Breast epithelium (tissue), 4 donors: Measurements from ENCODE around the gene TOP1. TPM values are rescaled to one million over a fixed set of nuclear protein-coding genes. Genes with fewer than 3 reads are reported as not detected.

Experiments used
- DNase-seq, 2 donors: peaks; one replicate each; pipeline ENCODE4 v3.0.0-alpha.2; 2019; ENCODE audit warnings: low spot score in 2 of 2
- H3K27ac ChIP-seq, 2 donors: fragments of 200-600 bp; sonication (generic) in 1 of 2; one replicate each; pipeline ENCODE4 v1.5.1; 2016 to 2019; ENCODE audit warnings: mild to moderate bottlenecking in 1 of 2
- H3K27me3 ChIP-seq, 2 donors: fragments of 200-600 bp; sonication (generic) in 1 of 2; one replicate each; pipeline versions ENCODE4 v1.5.1 to v1.6.0; 2017 to 2019; ENCODE audit warnings: control low read depth in 1 of 2, mild to moderate bottlenecking in 1 of 2
- H3K36me3 ChIP-seq: fragments of 200-600 bp; one replicate; pipeline ENCODE4 v1.5.1; 2019
- H3K4me1 ChIP-seq, 2 donors: fragments of 200-600 bp; sonication (generic); one replicate each; pipeline ENCODE4 v1.5.1; 2016 to 2019; ENCODE audit warnings: control low read depth in 1 of 2
- H3K4me3 ChIP-seq, 3 donors: fragments of 200-600 bp; sonication (generic); 1 replicate in 2 of 3; 2 replicates in 1 of 3; pipeline ENCODE4 v1.5.1; 2016 to 2019; ENCODE audit warnings: mild to moderate bottlenecking in 3 of 3, moderate library complexity in 2 of 3
- H3K9me3 ChIP-seq, 2 donors: fragments of 200-600 bp; sonication (generic) in 1 of 2; one replicate each; pipeline ENCODE4 v1.5.1; 2016 to 2019; ENCODE audit warnings: control low read depth in 1 of 2
- POLR2A ChIP-seq: fragments of 450-650 bp; IDR thresholded peaks from one replicate; pipeline ENCODE4 v1.6.1; 2016; ENCODE audit warnings: antibody characterized with exemption, mild to moderate bottlenecking, moderate library complexity
- POLR2AphosphoS5 ChIP-seq, 3 donors: sonication (generic); formaldehyde crosslinking; IDR thresholded peaks; one replicate each; pipeline ENCODE4 v1.6.1; 2017; ENCODE audit warnings: antibody characterized with exemption in 3 of 3
- intact Hi-C: fragments of 100-400 bp; cut with DNase I; formaldehyde crosslinking; loops from one replicate; pipeline ENCODE4 v1.15.1; 2023; ENCODE audit warnings: low total_unique reads
- total RNA-seq, 3 donors: library from RNA; depleted of rRNA; stranded (reverse); fragments of >200 nt; gene quantifications; one replicate each; pipeline ENCODE4 v1.1.0, GENCODE V29; 2016
- TF ChIP-seq, protein P1 (sequence below), 3 donors: fragments of 450-650 bp; IDR thresholded peaks; one replicate each; pipeline ENCODE4 v1.5.1; 2016 to 2017; ENCODE audit warnings: antibody characterized with exemption in 3 of 3, mild to moderate bottlenecking in 3 of 3, moderate library complexity in 3 of 3

The TOP1 gene
- total RNA-seq, 3 donors from 2014 or later, result 24.0 to 41.6 (median 40.3) TPM

DNA sequence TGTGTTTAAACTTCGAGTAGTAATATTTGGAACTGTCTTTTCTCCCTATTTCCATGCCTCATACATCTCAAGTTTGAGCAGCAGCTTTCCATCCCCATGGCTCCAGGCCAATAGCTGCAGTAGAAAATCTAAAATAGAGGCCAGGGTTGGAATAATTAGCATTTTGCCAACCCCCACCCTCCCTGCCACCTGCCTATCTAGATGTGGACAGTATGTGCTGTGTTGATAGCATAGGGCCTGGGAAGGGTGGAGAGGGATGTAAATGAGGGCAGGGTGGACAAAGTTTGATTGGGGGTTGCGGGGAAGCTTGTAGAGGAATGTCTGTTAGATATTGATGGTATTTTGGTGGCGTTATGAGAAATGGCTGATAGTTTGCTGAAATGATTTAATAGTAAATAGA is 5.6 kb downstream of the TOP1 start:
- DNase-seq, result no peak
- TF ChIP-seq, protein P1, sequence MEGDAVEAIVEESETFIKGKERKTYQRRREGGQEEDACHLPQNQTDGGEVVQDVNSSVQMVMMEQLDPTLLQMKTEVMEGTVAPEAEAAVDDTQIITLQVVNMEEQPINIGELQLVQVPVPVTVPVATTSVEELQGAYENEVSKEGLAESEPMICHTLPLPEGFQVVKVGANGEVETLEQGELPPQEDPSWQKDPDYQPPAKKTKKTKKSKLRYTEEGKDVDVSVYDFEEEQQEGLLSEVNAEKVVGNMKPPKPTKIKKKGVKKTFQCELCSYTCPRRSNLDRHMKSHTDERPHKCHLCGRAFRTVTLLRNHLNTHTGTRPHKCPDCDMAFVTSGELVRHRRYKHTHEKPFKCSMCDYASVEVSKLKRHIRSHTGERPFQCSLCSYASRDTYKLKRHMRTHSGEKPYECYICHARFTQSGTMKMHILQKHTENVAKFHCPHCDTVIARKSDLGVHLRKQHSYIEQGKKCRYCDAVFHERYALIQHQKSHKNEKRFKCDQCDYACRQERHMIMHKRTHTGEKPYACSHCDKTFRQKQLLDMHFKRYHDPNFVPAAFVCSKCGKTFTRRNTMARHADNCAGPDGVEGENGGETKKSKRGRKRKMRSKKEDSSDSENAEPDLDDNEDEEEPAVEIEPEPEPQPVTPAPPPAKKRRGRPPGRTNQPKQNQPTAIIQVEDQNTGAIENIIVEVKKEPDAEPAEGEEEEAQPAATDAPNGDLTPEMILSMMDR (IDR thresholded peaks at IDR 0.05), result no peak
- Histone ChIP-seq H3K27me3 (no peaks in the 10 kb centered on the region), H3K27ac (no peak overlapping the region), H3K36me3 (no peaks in the 10 kb centered on the region), H3K4me3 (no peak overlapping the region), H3K4me1 (peaks cover 0 to 18% of the 10 kb centered on the region in 2 donors), H3K9me3 (no peaks in the 10 kb centered on the region)
- intact Hi-C loops, result no loop called here

DNA sequence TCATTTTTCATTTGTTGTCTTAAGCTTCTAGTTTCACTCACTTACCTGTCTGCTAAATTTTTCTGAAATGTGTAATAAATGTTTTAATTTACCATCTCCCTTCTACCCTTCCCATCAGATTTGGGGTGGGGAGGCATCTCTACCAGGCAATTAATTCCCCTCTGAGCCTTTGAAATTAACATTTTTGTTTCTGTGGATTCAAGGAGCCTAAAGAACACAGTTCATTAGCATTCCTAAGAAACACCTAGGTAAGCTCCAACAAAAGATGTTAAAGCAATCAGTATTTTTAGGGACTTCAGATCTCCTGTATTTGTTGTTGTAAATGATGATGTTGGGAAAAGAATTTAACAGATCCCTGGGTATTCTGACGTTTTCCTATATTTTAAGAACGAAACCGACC is 6.6 kb downstream of the TOP1 start:
- no peak for DNase-seq
- intact Hi-C loops, result no loop called here
- H3K4me1 ChIP-seq, result peaks cover 0 to 18% of the 10 kb centered on the region in 2 donors
- no peak overlapping the region for H3K4me3 ChIP-seq
- no peaks in the 10 kb centered on the region for H3K36me3 ChIP-seq
- H3K9me3 ChIP-seq, result no peaks in the 10 kb centered on the region
- no peak overlapping the region for H3K27ac ChIP-seq
- no peak for TF ChIP-seq POLR2A
- no peak for TF ChIP-seq POLR2AphosphoS5 (IDR thresholded peaks at IDR 0.05)
- TF ChIP-seq, protein P1 (IDR thresholded peaks at IDR 0.05), result no peak
- H3K27me3 ChIP-seq, result no peaks in the 10 kb centered on the region

DNA sequence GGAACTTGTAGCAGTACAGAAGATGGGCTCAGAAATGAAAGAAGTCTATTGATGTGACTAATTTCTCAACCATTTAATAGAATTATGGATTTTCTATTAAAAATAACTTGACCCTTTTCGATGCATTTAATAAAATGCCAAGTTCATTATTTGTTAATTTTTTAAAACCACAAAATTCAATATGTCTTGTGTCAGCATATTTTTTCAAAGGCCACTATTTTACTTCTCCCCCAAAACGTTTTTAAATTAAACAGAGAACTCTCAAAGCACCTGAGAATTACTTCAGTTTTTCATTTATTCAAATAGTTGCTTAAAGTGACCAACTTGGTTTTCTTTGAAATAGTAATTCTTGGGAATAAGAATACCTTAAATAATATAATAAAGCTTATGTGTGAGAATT is 8.6 kb downstream of the TOP1 start:
- H3K27me3 ChIP-seq, result no peaks in the 10 kb centered on the region
- H3K4me1 ChIP-seq, result peaks cover 0 to 8% of the 10 kb centered on the region in 2 donors
- no peak for TF ChIP-seq POLR2A
- TF ChIP-seq, protein P1 (IDR thresholded peaks at IDR 0.05), result no peak
- intact Hi-C loops, result no loop called here
- H3K36me3 ChIP-seq, result no peaks in the 10 kb centered on the region
- DNase-seq, result no peak
- H3K4me3 ChIP-seq, result no peak overlapping the region
- H3K9me3 ChIP-seq, result no peaks in the 10 kb centered on the region
- no peak overlapping the region for H3K27ac ChIP-seq

DNA sequence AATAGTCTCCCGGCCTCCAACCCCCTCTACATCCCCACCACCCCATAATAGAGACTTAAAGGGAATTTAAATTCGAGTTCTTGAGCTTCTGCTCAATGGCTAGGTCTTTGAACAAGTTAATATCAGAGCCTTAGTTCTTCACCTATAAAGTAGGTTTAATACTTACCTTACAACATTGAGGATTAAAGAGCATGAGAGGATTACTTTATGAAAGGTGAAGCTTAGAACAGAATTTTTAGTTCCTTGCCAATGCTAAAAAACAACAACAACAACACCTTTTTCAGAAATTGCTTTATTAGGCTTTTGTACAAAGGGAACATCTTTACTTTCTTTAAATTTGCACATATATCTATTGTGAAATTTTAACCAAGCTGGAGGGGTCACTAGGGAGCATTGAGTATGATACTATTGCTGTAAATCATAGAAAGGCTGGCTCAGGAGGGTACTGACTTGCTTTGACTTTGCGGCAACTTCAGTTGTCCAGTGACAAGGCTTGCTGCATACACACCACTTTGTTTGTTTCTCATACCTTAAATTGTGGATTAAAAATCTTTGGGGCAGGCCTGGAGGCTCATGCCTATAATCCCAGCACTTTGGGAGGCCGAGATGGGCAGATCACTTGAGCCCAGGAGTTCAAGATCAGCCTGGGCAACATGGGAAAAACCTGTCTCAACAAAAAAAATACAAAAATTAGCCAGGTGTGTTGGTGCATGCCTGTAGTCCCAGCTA is 9.7 kb downstream of the TOP1 start:
- TF ChIP-seq, protein P1 (IDR thresholded peaks at IDR 0.05), result no peak
- no peak for TF ChIP-seq POLR2A
- TF ChIP-seq POLR2AphosphoS5 (IDR thresholded peaks at IDR 0.05), result no peak
- intact Hi-C loops, result no loop called here
- H3K4me3 ChIP-seq, result no peak overlapping the region
- no peaks in the 10 kb centered on the region for H3K27me3 ChIP-seq
- H3K36me3 ChIP-seq, result no peaks in the 10 kb centered on the region
- H3K27ac ChIP-seq, result no peak overlapping the region
- H3K9me3 ChIP-seq, result no peaks in the 10 kb centered on the region
- no peak for DNase-seq
- H3K4me1 ChIP-seq, result no peaks in the 10 kb centered on the region

DNA sequence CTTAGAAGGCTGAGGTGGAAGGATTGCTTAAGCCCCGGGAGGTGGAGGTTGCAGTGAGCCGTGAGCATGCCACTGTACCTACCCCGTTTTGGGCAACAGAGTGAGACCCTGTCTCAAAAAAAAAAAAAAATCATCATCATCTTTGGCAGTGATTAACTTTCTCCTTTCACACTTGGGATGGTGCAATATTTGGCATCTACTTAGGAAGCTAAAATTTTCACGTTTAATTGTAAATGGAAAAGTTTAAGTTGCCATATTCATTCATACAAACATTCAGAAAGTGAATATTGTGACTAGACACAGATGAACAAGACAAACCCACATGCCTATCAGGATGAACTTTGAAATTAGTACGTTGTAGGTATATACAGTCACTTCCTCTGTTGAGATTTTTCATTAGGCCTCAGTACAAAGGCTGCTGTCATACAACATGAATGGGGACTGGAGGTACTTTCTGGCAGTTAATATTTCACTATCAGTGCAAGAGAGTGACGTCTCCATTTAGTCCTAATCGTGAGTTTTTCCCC is 10.3 kb downstream of the TOP1 start:
- Histone ChIP-seq H3K4me3 (no peak overlapping the region), H3K4me1 (no peaks in the 10 kb centered on the region), H3K27ac (no peak overlapping the region), H3K27me3 (no peaks in the 10 kb centered on the region), H3K36me3 (no peaks in the 10 kb centered on the region), H3K9me3 (no peaks in the 10 kb centered on the region)
- DNase-seq, result no peak
- no peak for TF ChIP-seq POLR2AphosphoS5 (IDR thresholded peaks at IDR 0.05)
- no peak for TF ChIP-seq POLR2A
- TF ChIP-seq, protein P1 (IDR thresholded peaks at IDR 0.05), result no peak
- intact Hi-C loops, result no loop called here
